Measurements from ENCODE around the gene BMP7. TPM values are rescaled to one million over a fixed set of nuclear protein-coding genes. Genes with fewer than 3 reads are reported as not detected.

Gene BMP7
- total and polyA plus RNA-seq, 10 donors = 0.26 to 1.5 (median 0.75) TPM; not detected in 1

GRCh38 chr20:57177636-57178280 lies 88.7 kb downstream of the BMP7 start:
- no peak for DNase-seq
- TF ChIP-seq CTCF (IDR thresholded peaks at IDR 0.05 in 8 of 11, conservative IDR thresholded peaks at IDR 0.05 in 3 of 11) (no peak), POLR2AphosphoS5 (IDR thresholded peaks at IDR 0.05) (no peak), POLR2A (IDR thresholded peaks at IDR 0.05) (no peak)
- Histone ChIP-seq H3K4me3 (no peak overlapping the region), H3K4me1 (no peaks in the 10 kb centered on the region), H3K36me3 (no peaks in the 10 kb centered on the region), H3K27me3 (replicated peaks in 1 of 7) (peaks cover 0 to 49% (median 0%) of the 10 kb centered on the region in 7 donors), H3K27ac (no peak overlapping the region), H3K9me3 (no peaks in the 10 kb centered on the region)
- WGBS, 5 donors = 80 to 86% (median 83%) methylated on average over 19 of the region's 19 CpGs
- intact Hi-C loops (cut with DNase I; ENCODE audit: low total_unique reads) = no loop called here

- H3K9me3 ChIP-seq = no peaks in the 10 kb centered on the region
- DNase-seq = no peak
- WGBS, 5 donors = 96 to 98% (median 96%) methylated on average over 2 of the region's 2 CpGs
- intact Hi-C loops (cut with DNase I; ENCODE audit: low total_unique reads) = no loop called here
- H3K4me1 ChIP-seq = no peaks in the 10 kb centered on the region
- TF ChIP-seq POLR2A (IDR thresholded peaks at IDR 0.05) (no peak), POLR2AphosphoS5 (IDR thresholded peaks at IDR 0.05) (no peak), CTCF (IDR thresholded peaks at IDR 0.05 in 8 of 11, conservative IDR thresholded peaks at IDR 0.05 in 3 of 11) (no peak)
- peaks cover 0 to 42% (median 0%) of the 10 kb centered on the region in 7 donors for H3K27me3 ChIP-seq (replicated peaks in 1 of 7)
- H3K4me3 ChIP-seq = no peak overlapping the region
- no peaks in the 10 kb centered on the region for H3K36me3 ChIP-seq
- no peak overlapping the region for H3K27ac ChIP-seq
Measured at GRCh38 chr20:57176842-57177241, 89.6 kb downstream of the BMP7 start.

GRCh38 chr20:57175397-57176010 lies 90.9 kb downstream of the BMP7 start:
- Histone ChIP-seq H3K4me1 (no peaks in the 10 kb centered on the region), H3K36me3 (no peaks in the 10 kb centered on the region), H3K27ac (no peak overlapping the region), H3K27me3 (replicated peaks in 1 of 7) (peaks cover 0 to 34% (median 0%) of the 10 kb centered on the region in 7 donors), H3K9me3 (no peaks in the 10 kb centered on the region), H3K4me3 (no peak overlapping the region)
- TF ChIP-seq POLR2AphosphoS5 (IDR thresholded peaks at IDR 0.05) (no peak), POLR2A (IDR thresholded peaks at IDR 0.05) (no peak), CTCF (IDR thresholded peaks at IDR 0.05 in 8 of 11, conservative IDR thresholded peaks at IDR 0.05 in 3 of 11) (no peak)
- 65 to 82% (median 71%) methylated on average over 8 of the region's 8 CpGs for WGBS, 5 donors
- no peak for DNase-seq
- intact Hi-C loops (cut with DNase I; ENCODE audit: low total_unique reads) = no loop called here

GRCh38 chr20:57174737-57175136 lies 91.7 kb downstream of the BMP7 start:
- no peak overlapping the region for H3K27ac ChIP-seq
- intact Hi-C loops (cut with DNase I; ENCODE audit: low total_unique reads) = no loop called here
- no peak overlapping the region for H3K4me3 ChIP-seq
- WGBS, 5 donors = 81 to 88% (median 85%) methylated on average over 5 to 9 of the region's 9 CpGs
- H3K4me1 ChIP-seq = no peaks in the 10 kb centered on the region
- TF ChIP-seq POLR2A (IDR thresholded peaks at IDR 0.05) = no peak
- TF ChIP-seq CTCF (IDR thresholded peaks at IDR 0.05 in 8 of 11, conservative IDR thresholded peaks at IDR 0.05 in 3 of 11) = no peak
- TF ChIP-seq POLR2AphosphoS5 (IDR thresholded peaks at IDR 0.05) = no peak
- H3K36me3 ChIP-seq = no peaks in the 10 kb centered on the region
- no peaks in the 10 kb centered on the region for H3K9me3 ChIP-seq
- DNase-seq = no peak
- peaks cover 0 to 26% (median 0%) of the 10 kb centered on the region in 7 donors for H3K27me3 ChIP-seq (replicated peaks in 1 of 7)

Data from spleen (tissue), 11 donors.